Stomach smooth muscle (tissue), 2 donors: Measurements from ENCODE around the gene TUBA1C.

Experiments used
- H3K27ac ChIP-seq: one replicate; pipeline ENCODE4 v1.7.0; 2013; ENCODE audit warnings: mild to moderate bottlenecking, low read length, inconsistent platforms
- H3K27me3 ChIP-seq, 2 donors: one replicate each; pipeline ENCODE4 v1.7.0; 2013; ENCODE audit warnings: low read length in 2 of 2; ENCODE audit not compliant: insufficient read depth in 2 of 2, control insufficient read depth in 1 of 2
- H3K36me3 ChIP-seq, 2 donors: one replicate each; pipeline ENCODE4 v1.7.0; 2013; ENCODE audit warnings: low read length in 2 of 2; ENCODE audit not compliant: control insufficient read depth in 2 of 2, insufficient read depth in 2 of 2
- H3K4me1 ChIP-seq: one replicate; pipeline ENCODE4 v1.7.0; 2013; ENCODE audit warnings: low read length; ENCODE audit not compliant: control insufficient read depth, insufficient read depth
- H3K4me3 ChIP-seq, 2 donors: one replicate each; pipeline ENCODE4 v1.7.0; 2013; ENCODE audit warnings: low read length in 2 of 2
- H3K9ac ChIP-seq, 2 donors: one replicate each; pipeline ENCODE4 v1.7.0; 2013; ENCODE audit warnings: low read length in 2 of 2, mild to moderate bottlenecking in 1 of 2
- H3K9me3 ChIP-seq, 2 donors: one replicate each; pipeline ENCODE4 v1.7.0; 2013; ENCODE audit warnings: low read length in 2 of 2; ENCODE audit not compliant: control insufficient read depth in 2 of 2
- donor health status: healthy.
- donor health status: Pancreatic carcinoma.

The TUBA1C gene

GRCh38 chr12:49322708-49323523, 58.0 kb downstream of the TUBA1C start, which contains the start of gene TROAP:
Gene TROAP, plus strand, starts transcription at chr12:49323255. Its CDS starts 354 bp downstream, at chr12:49323609.
- H3K4me3 ChIP-seq = peak within 1 kb of the TSS; percentile 59 to 84
- no peaks in the 10 kb centered on the region for H3K9me3 ChIP-seq
- H3K36me3 ChIP-seq = no peaks in the 10 kb centered on the region
- H3K27ac ChIP-seq = no peak within 1 kb of the TSS
- H3K4me1 ChIP-seq = peaks cover 15% of the 10 kb centered on the region
- H3K9ac ChIP-seq = peak within 1 kb of the TSS; percentile 65 to 73
- H3K27me3 ChIP-seq = no peaks in the 10 kb centered on the region

GRCh38 chr12:49323524-49324097, 58.7 kb downstream of the TUBA1C start:
- H3K9me3 ChIP-seq = no peaks in the 10 kb centered on the region
- H3K27ac ChIP-seq = no peak overlapping the region
- peak overlapping the region; percentile 48 to 84 for H3K4me3 ChIP-seq
- peaks cover 15% of the 10 kb centered on the region for H3K4me1 ChIP-seq
- H3K27me3 ChIP-seq = no peaks in the 10 kb centered on the region
- no peaks in the 10 kb centered on the region for H3K36me3 ChIP-seq
- H3K9ac ChIP-seq = peak overlapping the region; percentile 21 to 30
